Skeletal muscle satellite cell (primary cell): ENCODE data around the gene PLEKHA7.

Experiments used
- H3K27me3 ChIP-seq: 2 replicates; pipeline ENCODE4 v1.7.0; 2013; ENCODE audit warnings: low read length; ENCODE audit not compliant: control insufficient read depth, insufficient read depth
- H3K36me3 ChIP-seq: 2 replicates; pipeline ENCODE4 v1.7.0; 2013; ENCODE audit warnings: mild to moderate bottlenecking, control low read depth, low read length; ENCODE audit not compliant: insufficient read depth
- H3K4me1 ChIP-seq: 2 replicates; pipeline ENCODE4 v1.7.0; 2013; ENCODE audit warnings: low read length; ENCODE audit not compliant: control insufficient read depth, insufficient read depth
- H3K4me2 ChIP-seq: 2 replicates; pipeline ENCODE4 v1.7.0; 2013; ENCODE audit warnings: mild to moderate bottlenecking, low read length
- H3K4me3 ChIP-seq: 2 replicates; pipeline ENCODE4 v1.7.0; 2013; ENCODE audit warnings: low read length
- H3K9ac ChIP-seq: 2 replicates; pipeline ENCODE4 v1.7.0; 2013; ENCODE audit warnings: mild to moderate bottlenecking, low read depth, low read length, moderate library complexity
- H3K9me3 ChIP-seq: replicated peaks from 2 replicates; pipeline ENCODE4 v1.7.0; 2013; ENCODE audit warnings: mild to moderate bottlenecking, control low read depth, low read length

The PLEKHA7 gene

DNA sequence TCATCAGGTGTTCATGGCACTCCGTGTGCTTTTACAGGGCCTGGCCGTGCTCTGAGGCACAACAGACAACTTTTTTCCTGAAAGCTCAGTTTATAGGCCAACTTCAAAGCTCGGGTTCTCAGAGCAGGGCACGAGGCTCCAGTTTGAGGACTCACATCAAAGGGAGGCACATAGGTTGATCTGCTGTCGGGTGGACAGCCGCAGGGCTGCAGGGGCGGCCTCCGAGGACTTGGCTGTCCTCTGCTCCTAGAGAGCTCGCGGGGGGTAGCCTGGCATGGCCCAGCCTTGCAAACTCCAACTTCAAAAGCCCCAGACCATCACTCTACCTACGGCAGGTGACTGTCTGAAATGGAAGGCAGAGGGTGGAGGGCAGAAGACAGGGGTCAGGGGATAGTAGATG lies 244.2 kb downstream of the PLEKHA7 start:
- Histone ChIP-seq H3K4me1 (no peaks in the 10 kb centered on the region), H3K4me2 (no peak overlapping the region), H3K9me3 (no peaks in the 10 kb centered on the region), H3K27me3 (peaks cover 22% of the 10 kb centered on the region), H3K9ac (no peak overlapping the region), H3K36me3 (no peaks in the 10 kb centered on the region), H3K4me3 (no peak overlapping the region)

- no peaks in the 10 kb centered on the region for H3K36me3 ChIP-seq
- no peak overlapping the region for H3K4me3 ChIP-seq
- H3K4me2 ChIP-seq = no peak overlapping the region
- no peak overlapping the region for H3K9ac ChIP-seq
- peaks cover 21% of the 10 kb centered on the region for H3K27me3 ChIP-seq
- no peaks in the 10 kb centered on the region for H3K4me1 ChIP-seq
- no peaks in the 10 kb centered on the region for H3K9me3 ChIP-seq
Measured at GRCh38 chr11:16769386-16769785, 244.8 kb downstream of the PLEKHA7 start.

- H3K27me3 ChIP-seq = peaks cover 8% of the 10 kb centered on the region
- no peak overlapping the region for H3K4me3 ChIP-seq
- no peak overlapping the region for H3K4me2 ChIP-seq
- no peaks in the 10 kb centered on the region for H3K36me3 ChIP-seq
- no peaks in the 10 kb centered on the region for H3K4me1 ChIP-seq
- no peak overlapping the region for H3K9ac ChIP-seq
- H3K9me3 ChIP-seq = no peaks in the 10 kb centered on the region
Measured at GRCh38 chr11:16767957-16768356, 246.3 kb downstream of the PLEKHA7 start.

- H3K36me3 ChIP-seq = no peaks in the 10 kb centered on the region
- no peaks in the 10 kb centered on the region for H3K9me3 ChIP-seq
- no peak overlapping the region for H3K9ac ChIP-seq
- H3K4me1 ChIP-seq = peaks cover 3% of the 10 kb centered on the region
- H3K4me3 ChIP-seq = no peak overlapping the region
- H3K27me3 ChIP-seq = peaks cover 8% of the 10 kb centered on the region
- no peak overlapping the region for H3K4me2 ChIP-seq
Measured at GRCh38 chr11:16767137-16767536, 247.1 kb downstream of the PLEKHA7 start.

- Histone ChIP-seq H3K9me3 (no peaks in the 10 kb centered on the region), H3K9ac (no peak overlapping the region), H3K27me3 (peaks cover 4% of the 10 kb centered on the region)
Measured at GRCh38 chr11:16764888-16765287, 249.3 kb downstream of the PLEKHA7 start.

GRCh38 chr11:16763746-16764145 lies 250.5 kb downstream of the PLEKHA7 start:
- H3K9ac ChIP-seq = no peak overlapping the region
- peaks cover 4% of the 10 kb centered on the region for H3K27me3 ChIP-seq
- peaks cover 22% of the 10 kb centered on the region for H3K4me1 ChIP-seq
- no peak overlapping the region for H3K4me2 ChIP-seq
- peaks cover 3% of the 10 kb centered on the region for H3K36me3 ChIP-seq
- no peak overlapping the region for H3K4me3 ChIP-seq
- no peaks in the 10 kb centered on the region for H3K9me3 ChIP-seq

More at GRCh38 chr11:16764888-16765287, 249.3 kb downstream of the PLEKHA7 start:
- peaks cover 10% of the 10 kb centered on the region for H3K4me1 ChIP-seq
- H3K4me2 ChIP-seq = no peak overlapping the region
- no peaks in the 10 kb centered on the region for H3K36me3 ChIP-seq
- no peak overlapping the region for H3K4me3 ChIP-seq

- peaks cover 20% of the 10 kb centered on the region for H3K36me3 ChIP-seq
- H3K4me3 ChIP-seq = no peak overlapping the region
- H3K9me3 ChIP-seq = no peaks in the 10 kb centered on the region
- peaks cover 24% of the 10 kb centered on the region for H3K4me1 ChIP-seq
- peak overlapping the region; percentile 55 for H3K4me2 ChIP-seq
- peak overlapping the region; percentile 28 for H3K9ac ChIP-seq
- no peaks in the 10 kb centered on the region for H3K27me3 ChIP-seq
Measured at GRCh38 chr11:16759857-16760508, 254.2 kb downstream of the PLEKHA7 start.

DNA sequence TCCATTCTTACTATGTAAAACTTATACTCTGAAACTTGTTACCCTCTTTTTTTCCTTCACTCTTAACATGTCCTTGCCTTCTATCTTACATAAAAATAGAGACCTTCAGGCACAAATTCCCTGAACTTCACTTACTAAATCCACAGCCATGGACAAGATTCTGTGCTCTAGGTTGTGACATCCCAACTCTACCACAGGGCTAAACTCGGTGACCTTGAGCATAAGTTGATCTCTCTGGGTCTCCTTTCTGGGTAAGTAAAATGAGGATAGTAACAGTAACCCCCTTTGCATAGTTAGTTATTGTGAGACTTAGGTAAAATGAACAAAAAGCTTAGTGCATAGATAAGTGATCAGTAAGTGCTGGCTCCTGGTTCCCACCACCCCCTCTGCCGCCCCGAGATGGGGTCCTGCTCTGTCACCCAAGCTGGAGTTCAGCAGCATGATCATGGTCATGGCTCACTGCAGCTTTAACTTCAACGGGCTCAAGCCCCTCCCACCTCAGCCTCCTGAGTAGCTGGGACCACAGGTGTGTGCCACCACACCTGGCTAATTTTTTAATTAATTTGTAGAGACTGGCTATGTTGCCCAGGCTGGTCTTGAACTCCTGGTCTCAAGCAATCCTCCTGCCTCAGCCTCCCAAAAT lies 255.7 kb downstream of the PLEKHA7 start:
- Histone ChIP-seq H3K36me3 (peaks cover 32% of the 10 kb centered on the region), H3K4me3 (no peak overlapping the region), H3K4me1 (peaks cover 24% of the 10 kb centered on the region), H3K9me3 (no peaks in the 10 kb centered on the region), H3K4me2 (no peak overlapping the region), H3K27me3 (no peaks in the 10 kb centered on the region), H3K9ac (no peak overlapping the region)

DNA sequence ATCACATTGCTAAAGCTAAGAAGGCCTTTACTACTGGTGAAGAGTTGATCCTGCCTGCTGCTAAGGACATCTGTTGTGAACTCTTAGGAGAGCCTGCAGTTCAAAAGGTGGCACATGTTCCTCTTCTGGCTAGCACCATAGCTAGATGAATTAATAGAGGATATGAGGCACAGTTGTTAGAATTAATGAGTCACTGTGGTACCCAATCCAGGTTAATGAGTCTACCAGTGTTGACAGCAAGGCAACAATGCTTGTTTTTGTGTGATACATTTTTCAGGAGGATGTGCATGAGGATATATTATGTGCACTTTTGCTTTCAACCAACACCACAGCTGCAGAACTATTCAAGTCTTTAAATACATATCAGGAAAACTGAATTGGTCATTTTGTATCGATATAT lies 263.8 kb downstream of the PLEKHA7 start:
- H3K9ac ChIP-seq = no peak overlapping the region
- peaks cover 76% of the 10 kb centered on the region for H3K36me3 ChIP-seq
- H3K4me3 ChIP-seq = no peak overlapping the region
- no peaks in the 10 kb centered on the region for H3K27me3 ChIP-seq
- no peaks in the 10 kb centered on the region for H3K9me3 ChIP-seq
- H3K4me1 ChIP-seq = no peaks in the 10 kb centered on the region
- H3K4me2 ChIP-seq = no peak overlapping the region

GRCh38 chr11:16749666-16750065 lies 264.5 kb downstream of the PLEKHA7 start:
- no peak overlapping the region for H3K4me3 ChIP-seq
- H3K9ac ChIP-seq = no peak overlapping the region
- peaks cover 79% of the 10 kb centered on the region for H3K36me3 ChIP-seq
- no peaks in the 10 kb centered on the region for H3K9me3 ChIP-seq
- H3K27me3 ChIP-seq = no peaks in the 10 kb centered on the region
- H3K4me2 ChIP-seq = no peak overlapping the region
- no peaks in the 10 kb centered on the region for H3K4me1 ChIP-seq

GRCh38 chr11:16749092-16749491 lies 265.1 kb downstream of the PLEKHA7 start:
- Histone ChIP-seq H3K27me3 (no peaks in the 10 kb centered on the region), H3K4me3 (no peak overlapping the region), H3K36me3 (peaks cover 79% of the 10 kb centered on the region), H3K9ac (no peak overlapping the region), H3K4me1 (no peaks in the 10 kb centered on the region), H3K9me3 (no peaks in the 10 kb centered on the region), H3K4me2 (no peak overlapping the region)
